ENCODE results near the gene PTPRE. TPM values are rescaled to one million over a fixed set of nuclear protein-coding genes. Genes with fewer than 3 reads are reported as not detected.
A peak's percentile ranks its signal among the peaks of the same experiment; 100 is the strongest.

PTPRE gene
- polyA plus RNA-seq, 12 donors, result 3.9 to 17.8 (median 7.2) TPM; not detected in 1

- no peak for DNase-seq
Measured at GRCh38 chr10:127951861-127952574, 45.1 kb downstream of the PTPRE start.

- DNase-seq, result no peak
Measured at GRCh38 chr10:127952575-127952869, 45.6 kb downstream of the PTPRE start.

GRCh38 chr10:127952918-127953317 lies 46.0 kb downstream of the PTPRE start:
- no peak for DNase-seq

GRCh38 chr10:127953876-127954275 lies 47.0 kb downstream of the PTPRE start:
- no peak for DNase-seq

GRCh38 chr10:127959428-127959827 lies 52.5 kb downstream of the PTPRE start:
- no peak for DNase-seq

GRCh38 chr10:127961071-127961470 lies 54.2 kb downstream of the PTPRE start:
- no peak for DNase-seq

GRCh38 chr10:127962205-127962604 lies 55.3 kb downstream of the PTPRE start:
- DNase-seq, result no peak

- DNase-seq, result no peak
Measured at GRCh38 chr10:127963136-127963535, 56.2 kb downstream of the PTPRE start.

GRCh38 chr10:127964621-127965020 lies 57.7 kb downstream of the PTPRE start:
- no peak for DNase-seq

GRCh38 chr10:127966875-127967274 lies 60.0 kb downstream of the PTPRE start:
- no peak for DNase-seq

GRCh38 chr10:127968027-127968441 lies 61.1 kb downstream of the PTPRE start:
- no peak for DNase-seq

GRCh38 chr10:127968659-127969058 lies 61.8 kb downstream of the PTPRE start:
- DNase-seq, result no peak

- no peak for DNase-seq
Measured at GRCh38 chr10:127971101-127971946, 64.4 kb downstream of the PTPRE start.

GRCh38 chr10:127971963-127972615 lies 65.2 kb downstream of the PTPRE start:
- no peak for DNase-seq

GRCh38 chr10:127972751-127973357 lies 66.0 kb downstream of the PTPRE start:
- DNase-seq, result no peak

- no peak for DNase-seq
Measured at GRCh38 chr10:127973791-127974311, 66.9 kb downstream of the PTPRE start.

GRCh38 chr10:127974911-127975310 lies 68.0 kb downstream of the PTPRE start:
- no peak for DNase-seq

- no peak for DNase-seq
Measured at GRCh38 chr10:127976286-127976685, 69.4 kb downstream of the PTPRE start.

GRCh38 chr10:127976701-127977356 lies 69.9 kb downstream of the PTPRE start:
- DNase-seq, result no peak

GRCh38 chr10:127977357-127978009 lies 70.6 kb downstream of the PTPRE start:
- DNase-seq, result peak; percentile 55

- DNase-seq, result no peak
Measured at GRCh38 chr10:127978481-127978880, 71.6 kb downstream of the PTPRE start.

Measured in muscle of arm (tissue), 12 donors.